K562 (cell line): ENCODE data around the gene RBPJ. TPM values are rescaled to one million over a fixed set of nuclear protein-coding genes. Genes with fewer than 3 reads are reported as not detected.

Experiments
- ATAC-seq: fragments of 200-7000 bp; cut with Tn5 transposase; 3 replicates; pipeline ENCODE4 v1.9.1; 2020; ENCODE audit warnings: moderate library complexity
- BruUV-seq: library from RNA; stranded (reverse); fragments of 400-500 nt; replicated peaks from 2 replicates; lab custom pipeline; 2021; lab: Mats Ljungman, UMichigan
- CTCF ChIA-PET: fragments of 300-600 bp; formaldehyde crosslinking; extraction: SDS; loops from one replicate; lab custom pipeline; 2021; ENCODE audit warnings: low intra/inter-chr PET ratio; lab: Yijun Ruan, JAX
- POLR2A ChIA-PET: fragments of 300-600, 350-650 bp; sonication (Branson Sonifier 250); formaldehyde crosslinking; extraction: SDS; loops from one replicate; lab custom pipeline; 2021; ENCODE audit warnings: antibody characterized with exemption, inconsistent platforms; lab: Yijun Ruan, JAX
- DNase-seq, 4 experiments: peaks; one replicate each; pipeline versions ENCODE4 v3.0.0 to v3.0.0-alpha.2; 2011 to 2018; ENCODE audit warnings: low spot score in 3 of 4, mixed read lengths in 3 of 4; ENCODE audit errors: extremely low read depth in 1 of 4
- FAIRE-seq: peaks from 2 replicates; lab custom pipeline; 2011; peaks lifted over from hg19 to GRCh38; lab: Jason Lieb, UNC
- H2AFZ ChIP-seq: 2 replicates; pipeline ENCODE4 v1.6.0; 2011; ENCODE audit warnings: low read depth, low read length, control low read depth, inconsistent platforms
- H3K27ac ChIP-seq: fragments of 200-600 bp; 3 replicates; pipeline ENCODE4 v1.8.0; 2011; ENCODE audit warnings: low read depth, mild to moderate bottlenecking, control low read depth, inconsistent platforms, low read length, moderate library complexity, mixed read lengths; ENCODE audit errors: extremely low read depth
- H3K27me3 ChIP-seq, 2 experiments: fragments of 300-600 bp in 1 of 2; 2 replicates in 1 of 2; 3 replicates in 1 of 2; pipeline versions ENCODE4 v1.6.0 to v1.8.0; 2011; ENCODE audit warnings: inconsistent platforms in 2 of 2, low read length in 2 of 2, mild to moderate bottlenecking in 1 of 2, mixed read lengths in 1 of 2, moderate library complexity in 1 of 2; ENCODE audit not compliant: control insufficient read depth in 2 of 2, insufficient read depth in 2 of 2
- H3K36me3 ChIP-seq: fragments of 300-600 bp; 3 replicates; pipeline ENCODE4 v1.8.0; 2011; ENCODE audit warnings: mild to moderate bottlenecking, low read length, inconsistent platforms; ENCODE audit not compliant: control insufficient read depth, insufficient read depth
- H3K4me1 ChIP-seq, 2 experiments: fragments of 200-600 bp in 1 of 2; replicated peaks in 1 of 2; 2 replicates in 1 of 2; 3 replicates in 1 of 2; pipeline versions ENCODE4 v1.5.1 to v1.8.0; 2011; ENCODE audit warnings: inconsistent platforms in 2 of 2, low read length in 2 of 2, mild to moderate bottlenecking in 1 of 2, mixed read lengths in 1 of 2, moderate library complexity in 1 of 2; ENCODE audit not compliant: control insufficient read depth in 2 of 2, insufficient read depth in 2 of 2
- H3K4me2 ChIP-seq: 2 replicates; pipeline ENCODE4 v1.6.1; 2011; ENCODE audit warnings: low read length, control low read depth, inconsistent platforms, mixed read lengths; ENCODE audit not compliant: insufficient read depth
- H3K4me3 ChIP-seq: fragments of 200-600 bp; sonication (generic), shearing (Covaris generic); 2 replicates; pipeline ENCODE4 v1.5.1; 2016; ENCODE audit warnings: control low read depth, inconsistent platforms
- H3K79me2 ChIP-seq: fragments of 200-600 bp; 3 replicates; pipeline ENCODE4 v1.8.0; 2011; ENCODE audit warnings: low read length, inconsistent platforms; ENCODE audit not compliant: control insufficient read depth, insufficient read depth
- H3K9ac ChIP-seq, 2 experiments: 2 replicates each; pipeline versions ENCODE4 v1.6.0 to v1.6.1; 2011; ENCODE audit warnings: low read depth in 2 of 2, low read length in 2 of 2, control low read depth in 1 of 2, inconsistent platforms in 1 of 2, mild to moderate bottlenecking in 1 of 2, mixed read lengths in 1 of 2; ENCODE audit not compliant: insufficient read depth in 1 of 2
- H3K9me1 ChIP-seq: one replicate; pipeline ENCODE4 v1.6.0; 2011; ENCODE audit warnings: inconsistent platforms, mild to moderate bottlenecking, low read length, moderate library complexity; ENCODE audit not compliant: control insufficient read depth, insufficient read depth
- H3K9me3 ChIP-seq: replicated peaks from 2 replicates; pipeline ENCODE4 v1.5.1; 2011; ENCODE audit warnings: low read depth, low read length, inconsistent platforms; ENCODE audit not compliant: control insufficient read depth, insufficient read depth
- H4K20me1 ChIP-seq: replicated peaks from 2 replicates; pipeline ENCODE4 v1.6.1; 2011; ENCODE audit warnings: low read length, inconsistent platforms, mixed read lengths; ENCODE audit not compliant: control insufficient read depth, insufficient read depth
- ARHGAP35 ChIP-seq: fragments of 450-650 bp; IDR thresholded peaks from 2 replicates; pipeline ENCODE4 v1.6.1; 2018; ENCODE audit not compliant: partially characterized antibody
- CHCHD3 ChIP-seq: fragments of 250-450 bp; sonication (Bioruptor Pico); IDR thresholded peaks from 2 replicates; pipeline ENCODE4 v2.1.2; 2022; ENCODE audit warnings: mild to moderate bottlenecking
- WGBS: fragments of 100-300 bp; shearing (Covaris generic); methylation state at CpG from one replicate; pipeline ENCODE4 v1.1.6; 2016; ENCODE audit warnings: low coverage, mixed read lengths; ENCODE audit not compliant: insufficient coverage; ENCODE audit errors: missing lambda C conversion rate; 5-methylcytosine and 5-hydroxymethylcytosine counted together
- in situ Hi-C: fragments of 300-500 bp; cut with MboI; formaldehyde crosslinking; loops from 4 replicates; pipeline ENCODE4 v1.15.0; 2018; ENCODE audit warnings: inconsistent platforms, mixed read lengths
- intact Hi-C: fragments of 100-400 bp; cut with micrococcal nuclease; formaldehyde crosslinking; loops from 2 replicates; pipeline ENCODE4 v1.14.2; 2022
- polyA plus RNA-seq, 8 experiments: library from polyadenylated mRNA; depleted of rRNA in 4 of 8; stranded (reverse) in 5 of 8; unstranded in 3 of 8; fragments of >200 nt; fragmentation: Nextera tagmentation in 2 of 8; fragmentation: Illumina TruSeq in 1 of 8; extraction: Ambion mirVana in 2 of 8; extraction: Trizol in 1 of 8; gene quantifications; 2 replicates each; pipeline versions ENCODE4 v1.2.1 to v1.2.3, GENCODE V29; 2011 to 2014; ENCODE audit warnings: inconsistent platforms in 1 of 8, missing spikeins in 1 of 8
- total RNA-seq, 7 experiments: library from RNA; depleted of rRNA in 6 of 7; stranded (reverse); fragments of >200 nt in 6 of 7; fragmentation: Illumina TruSeq in 2 of 7; extraction: Trizol in 2 of 7; gene quantifications; 2 replicates each; pipeline versions ENCODE4 v1.2.1 to v1.2.3, GENCODE V29; 2011 to 2021; ENCODE audit warnings: low replicate concordance in 1 of 7

Gene RBPJ
- total and polyA plus RNA-seq, 9 of the 15 experiments (the other 6 are each of a cell fraction or from before 2014, with no cell fraction given) = 17.2 to 49.4 (median 33.8) TPM

GRCh38 chr4:26484516-26484915 lies 163.7 kb downstream of the RBPJ start:
- 0% methylated on average over 5 of the region's 5 CpGs for WGBS

More at GRCh38 chr4:26484516-26484915, 163.7 kb downstream of the RBPJ start:
- ChIA-PET CTCF (no interaction called here), POLR2A (interaction anchor here (0.8 kb wide), 1 partner anchor 36 kb away, joined by 3 read pairs; no protein-coding TSS in a partner anchor)
- no peak overlapping the region for H3K4me3 ChIP-seq
- intact Hi-C loops (no loop called here), in situ Hi-C loops (no loop called here)
- H3K27ac ChIP-seq = no peak overlapping the region
- ATAC-seq (no peak), FAIRE-seq (no peak), DNase-seq (no peak)
- no peaks in the 10 kb centered on the region; the same call in 1 of the 2 replicates for H4K20me1 ChIP-seq
- TF ChIP-seq ARHGAP35 (no peak), CHCHD3 (no peak)
- H3K79me2 ChIP-seq = no peaks in the 10 kb centered on the region
- no peaks in the 10 kb centered on the region; a peak in 1 of 5 replicates for H3K4me1 ChIP-seq
- no peaks in the 10 kb centered on the region for H3K36me3 ChIP-seq
- H3K9ac ChIP-seq = no peak overlapping the region
- no TSS peak for BruUV-seq
- no peak overlapping the region for H2AFZ ChIP-seq
- no peaks in the 10 kb centered on the region for H3K9me3 ChIP-seq
- no peaks in the 10 kb centered on the region for H3K9me1 ChIP-seq
- H3K27me3 ChIP-seq = peaks cover 25 to 50% of the 10 kb centered on the region in 2 experiments
- no peak overlapping the region for H3K4me2 ChIP-seq

Other genes starting within 250 kb of the RBPJ start
- gene CCKAR, start 169.5 kb downstream of the RBPJ start, total RNA-seq (2014; rRNA removed) = not detected in 2 replicates
- gene CCKAR, start 169.5 kb downstream of the RBPJ start, total RNA-seq (2014; rRNA removed; fragmentation: Illumina TruSeq; extraction: Trizol) = not detected in 2 replicates
- not detected in 2 replicates for gene CCKAR, start 169.5 kb downstream of the RBPJ start, total RNA-seq (2015; rRNA removed; fragmentation: Illumina TruSeq; extraction: Trizol)
- gene CCKAR, start 169.5 kb downstream of the RBPJ start, total RNA-seq (2021) = not detected in 2 replicates
- gene CCKAR, start 169.5 kb downstream of the RBPJ start, polyA plus RNA-seq (2011; rRNA removed) = not detected in 2 replicates
- not detected in 2 replicates for gene CCKAR, start 169.5 kb downstream of the RBPJ start, polyA plus RNA-seq (2014; fragmentation: Illumina TruSeq; extraction: Trizol)
- not detected for gene CCKAR, start 169.5 kb downstream of the RBPJ start, polyA plus RNA-seq (2014; fragmentation: Nextera tagmentation; extraction: Ambion mirVana)
- not detected in 2 replicates for gene CCKAR, start 169.5 kb downstream of the RBPJ start, polyA plus RNA-seq (2014; rRNA removed)